ENCODE results near the gene HIF1A.

- TF ChIP-seq EZH2 (IDR thresholded peaks at IDR 0.05; ENCODE audit: low read length, missing control alignments): no peak
- no peak for TF ChIP-seq CTCF (conservative IDR thresholded peaks at IDR 0.05 in 1 of 2, IDR thresholded peaks at IDR 0.05 in 1 of 2; ENCODE audit: low read depth in 1 of 2, low read length in 2 of 2)
Measured at GRCh38 chr14:61710853-61711817, 15.8 kb downstream of the HIF1A start.
